ENCODE data around the gene DPYSL4.

DNA sequence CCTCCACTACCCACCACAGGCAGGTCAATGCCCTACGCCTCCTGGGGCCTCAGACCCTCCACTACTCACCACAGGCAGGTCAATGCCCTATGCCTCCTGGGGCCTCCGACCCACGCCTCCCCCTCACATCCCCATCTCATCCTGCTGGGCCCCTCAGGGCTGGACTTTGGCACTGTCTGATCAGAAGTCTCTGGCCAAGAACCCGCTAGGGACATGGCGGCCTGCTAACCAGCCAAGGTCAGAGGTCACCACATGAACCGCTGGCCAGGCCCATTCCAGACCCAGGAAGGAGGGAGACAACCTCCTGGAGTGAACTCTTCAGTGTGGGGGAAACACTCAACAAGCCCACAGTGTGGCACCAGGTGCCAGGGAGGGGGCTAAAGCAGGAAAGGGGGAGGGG is 65.2 kb downstream of the DPYSL4 start:
- TF ChIP-seq, protein P1, sequence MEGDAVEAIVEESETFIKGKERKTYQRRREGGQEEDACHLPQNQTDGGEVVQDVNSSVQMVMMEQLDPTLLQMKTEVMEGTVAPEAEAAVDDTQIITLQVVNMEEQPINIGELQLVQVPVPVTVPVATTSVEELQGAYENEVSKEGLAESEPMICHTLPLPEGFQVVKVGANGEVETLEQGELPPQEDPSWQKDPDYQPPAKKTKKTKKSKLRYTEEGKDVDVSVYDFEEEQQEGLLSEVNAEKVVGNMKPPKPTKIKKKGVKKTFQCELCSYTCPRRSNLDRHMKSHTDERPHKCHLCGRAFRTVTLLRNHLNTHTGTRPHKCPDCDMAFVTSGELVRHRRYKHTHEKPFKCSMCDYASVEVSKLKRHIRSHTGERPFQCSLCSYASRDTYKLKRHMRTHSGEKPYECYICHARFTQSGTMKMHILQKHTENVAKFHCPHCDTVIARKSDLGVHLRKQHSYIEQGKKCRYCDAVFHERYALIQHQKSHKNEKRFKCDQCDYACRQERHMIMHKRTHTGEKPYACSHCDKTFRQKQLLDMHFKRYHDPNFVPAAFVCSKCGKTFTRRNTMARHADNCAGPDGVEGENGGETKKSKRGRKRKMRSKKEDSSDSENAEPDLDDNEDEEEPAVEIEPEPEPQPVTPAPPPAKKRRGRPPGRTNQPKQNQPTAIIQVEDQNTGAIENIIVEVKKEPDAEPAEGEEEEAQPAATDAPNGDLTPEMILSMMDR (IDR thresholded peaks at IDR 0.05) = no peak
- no peak for TF ChIP-seq POLR2A (IDR thresholded peaks at IDR 0.05)

Data from Peyer's patch (tissue), 4 donors.